ENCODE results near the gene SMIM22.

Gene SMIM22

GRCh38 chr16:4806280-4806679 lies 11.1 kb downstream of the SMIM22 start:
- H3K27ac ChIP-seq (ENCODE audit: insufficient read depth in 1 of 2, low read depth in 1 of 2, low read length in 2 of 2, poor library complexity in 1 of 2, severe bottlenecking in 2 of 2), result no peak overlapping the region
- ChIA-PET CTCF (no interaction called here), POLR2A (no interaction called here)
- DNase-seq, result no peak
- H3K4me3 ChIP-seq (ENCODE audit: control insufficient read depth in 1 of 7, extremely low read depth in 1 of 7, insufficient read depth in 4 of 7, low read depth in 2 of 7, low read length in 6 of 7), result no peak overlapping the region
- no peaks in the 10 kb centered on the region for H3K27me3 ChIP-seq (replicated peaks in 2 of 5; ENCODE audit: control insufficient read depth in 4 of 5, insufficient read depth in 5 of 5, low read length in 4 of 5)
- H3K36me3 ChIP-seq (ENCODE audit: control insufficient read depth in 4 of 4, insufficient read depth in 4 of 4, low read length in 3 of 4), result peaks cover 9 to 50% (median 29%) of the 10 kb centered on the region in 4 experiments
- WGBS (ENCODE audit: insufficient coverage), result 100% methylated on average over 4 of the region's 6 CpGs
- peaks cover 0 to 17% (median 11%) of the 10 kb centered on the region in 4 experiments for H3K4me1 ChIP-seq (ENCODE audit: control extremely low read depth in 1 of 4, control insufficient read depth in 4 of 4, insufficient read depth in 4 of 4, low read length in 3 of 4)
- H3K9me3 ChIP-seq (ENCODE audit: control extremely low read depth in 1 of 5, control insufficient read depth in 4 of 5, insufficient read depth in 2 of 5, low read depth in 1 of 5, low read length in 4 of 5), result no peaks in the 10 kb centered on the region

- H3K27ac ChIP-seq (ENCODE audit: insufficient read depth in 1 of 2, low read depth in 1 of 2, low read length in 2 of 2, poor library complexity in 1 of 2, severe bottlenecking in 2 of 2), result no peak overlapping the region
- no peak overlapping the region for H3K4me3 ChIP-seq (ENCODE audit: control insufficient read depth in 1 of 7, extremely low read depth in 1 of 7, insufficient read depth in 4 of 7, low read depth in 2 of 7, low read length in 6 of 7)
- no peak for DNase-seq
- ChIA-PET POLR2A (no interaction called here), CTCF (no interaction called here)
- WGBS (ENCODE audit: insufficient coverage), result 94% methylated on average over 2 of the region's 3 CpGs
- no peaks in the 10 kb centered on the region for H3K9me3 ChIP-seq (ENCODE audit: control extremely low read depth in 1 of 5, control insufficient read depth in 4 of 5, insufficient read depth in 2 of 5, low read depth in 1 of 5, low read length in 4 of 5)
- peaks cover 25 to 73% (median 51%) of the 10 kb centered on the region in 4 experiments for H3K36me3 ChIP-seq (ENCODE audit: control insufficient read depth in 4 of 4, insufficient read depth in 4 of 4, low read length in 3 of 4)
- H3K27me3 ChIP-seq (replicated peaks in 2 of 5; ENCODE audit: control insufficient read depth in 4 of 5, insufficient read depth in 5 of 5, low read length in 4 of 5), result no peaks in the 10 kb centered on the region
- H3K4me1 ChIP-seq (ENCODE audit: control extremely low read depth in 1 of 4, control insufficient read depth in 4 of 4, insufficient read depth in 4 of 4, low read length in 3 of 4), result no peaks in the 10 kb centered on the region
These were observed 16.1 kb downstream of the SMIM22 start for GRCh38 chr16:4811242-4811641.

- H3K4me3 ChIP-seq (ENCODE audit: control insufficient read depth in 1 of 7, extremely low read depth in 1 of 7, insufficient read depth in 4 of 7, low read depth in 2 of 7, low read length in 6 of 7), result no peak overlapping the region
- POLR2A ChIA-PET, result no interaction called here
- no peaks in the 10 kb centered on the region for H3K4me1 ChIP-seq (ENCODE audit: control extremely low read depth in 1 of 4, control insufficient read depth in 4 of 4, insufficient read depth in 4 of 4, low read length in 3 of 4)
- no peak overlapping the region for H3K27ac ChIP-seq (ENCODE audit: insufficient read depth in 1 of 2, low read depth in 1 of 2, low read length in 2 of 2, poor library complexity in 1 of 2, severe bottlenecking in 2 of 2)
- WGBS (ENCODE audit: insufficient coverage), result 97% methylated on average over 9 of the region's 9 CpGs
- CTCF ChIA-PET, result no interaction called here
- peaks cover 25 to 69% (median 50%) of the 10 kb centered on the region in 4 experiments for H3K36me3 ChIP-seq (ENCODE audit: control insufficient read depth in 4 of 4, insufficient read depth in 4 of 4, low read length in 3 of 4)
- H3K27me3 ChIP-seq (replicated peaks in 2 of 5; ENCODE audit: control insufficient read depth in 4 of 5, insufficient read depth in 5 of 5, low read length in 4 of 5), result no peaks in the 10 kb centered on the region
- H3K9me3 ChIP-seq (ENCODE audit: control extremely low read depth in 1 of 5, control insufficient read depth in 4 of 5, insufficient read depth in 2 of 5, low read depth in 1 of 5, low read length in 4 of 5), result no peaks in the 10 kb centered on the region
- DNase-seq, result no peak
These were observed 16.6 kb downstream of the SMIM22 start for GRCh38 chr16:4811773-4812172.

DNA sequence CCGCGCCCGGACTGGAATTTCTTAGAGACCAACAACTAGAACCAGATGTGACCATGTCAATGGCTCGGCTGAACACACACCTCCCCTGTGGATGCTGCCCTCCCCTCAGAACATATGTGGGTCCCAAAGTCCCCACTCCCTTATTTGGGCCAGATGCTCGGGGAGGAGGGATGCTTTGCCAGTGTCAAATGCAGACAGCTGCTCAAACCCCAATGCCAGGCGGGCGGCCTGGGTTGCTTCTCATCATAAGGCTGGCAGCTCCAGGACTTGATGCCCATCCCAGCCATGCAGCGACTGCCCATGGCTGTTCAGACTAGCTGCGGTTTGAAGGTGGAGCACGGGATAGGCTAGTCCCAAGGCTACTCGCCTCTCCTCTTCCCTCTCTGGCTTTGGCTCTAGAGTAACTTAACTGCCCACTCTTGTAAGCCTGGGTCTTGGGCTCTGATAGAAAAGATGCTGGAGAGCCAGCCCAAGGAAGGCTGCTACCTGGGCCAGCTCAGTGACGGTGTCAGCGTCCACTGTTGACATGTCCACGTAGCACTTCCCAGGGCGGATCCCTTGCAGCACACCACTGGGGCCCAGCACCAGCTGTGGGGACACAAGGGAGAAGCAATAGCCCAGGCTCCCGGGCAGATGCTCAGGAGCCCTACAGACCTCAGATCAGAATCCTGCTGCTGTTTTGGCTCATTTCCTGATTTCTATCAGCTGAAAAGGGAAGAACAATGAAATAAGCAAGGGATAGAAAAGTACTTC lies 18.3 kb downstream of the SMIM22 start:
- Histone ChIP-seq H3K36me3 (ENCODE audit: control insufficient read depth in 4 of 4, insufficient read depth in 4 of 4, low read length in 3 of 4) (peaks cover 25 to 69% (median 53%) of the 10 kb centered on the region in 4 experiments), H3K9me3 (ENCODE audit: control extremely low read depth in 1 of 5, control insufficient read depth in 4 of 5, insufficient read depth in 2 of 5, low read depth in 1 of 5, low read length in 4 of 5) (no peaks in the 10 kb centered on the region), H3K27ac (ENCODE audit: insufficient read depth in 1 of 2, low read depth in 1 of 2, low read length in 2 of 2, poor library complexity in 1 of 2, severe bottlenecking in 2 of 2) (no peak overlapping the region), H3K27me3 (replicated peaks in 2 of 5; ENCODE audit: control insufficient read depth in 4 of 5, insufficient read depth in 5 of 5, low read length in 4 of 5) (no peaks in the 10 kb centered on the region), H3K4me3 (ENCODE audit: control insufficient read depth in 1 of 7, extremely low read depth in 1 of 7, insufficient read depth in 4 of 7, low read depth in 2 of 7, low read length in 6 of 7) (no peak overlapping the region), H3K4me1 (ENCODE audit: control extremely low read depth in 1 of 4, control insufficient read depth in 4 of 4, insufficient read depth in 4 of 4, low read length in 3 of 4) (no peaks in the 10 kb centered on the region)
- WGBS (ENCODE audit: insufficient coverage), result 97% methylated on average over 12 of the region's 16 CpGs
- DNase-seq, result no peak
- ChIA-PET POLR2A (interaction anchor here (0.6 kb wide), 1 partner anchor 175 kb away, joined by 3 read pairs; no protein-coding TSS in a partner anchor), CTCF (no interaction called here)

DNA sequence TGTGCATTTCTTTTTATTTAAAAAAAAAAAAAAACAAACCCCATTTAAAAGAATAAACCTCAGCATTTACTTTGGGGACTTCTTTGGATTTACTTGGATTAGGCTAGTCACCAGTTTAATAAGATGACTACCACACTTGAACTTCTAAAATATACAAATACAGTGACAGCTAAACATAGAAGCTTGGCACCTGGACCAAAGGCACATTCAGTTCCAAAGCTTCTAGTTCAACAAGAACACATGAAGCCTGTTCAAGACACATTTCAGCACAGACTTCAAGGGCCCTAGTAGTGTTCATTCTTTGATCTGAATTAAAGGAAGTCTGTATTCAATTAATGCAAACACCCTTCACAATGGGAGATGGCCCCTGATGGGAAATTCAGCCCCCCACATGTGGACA lies 18.9 kb downstream of the SMIM22 start:
- Histone ChIP-seq H3K4me3 (ENCODE audit: control insufficient read depth in 1 of 7, extremely low read depth in 1 of 7, insufficient read depth in 4 of 7, low read depth in 2 of 7, low read length in 6 of 7) (no peak overlapping the region), H3K27me3 (replicated peaks in 2 of 5; ENCODE audit: control insufficient read depth in 4 of 5, insufficient read depth in 5 of 5, low read length in 4 of 5) (no peaks in the 10 kb centered on the region), H3K4me1 (ENCODE audit: control extremely low read depth in 1 of 4, control insufficient read depth in 4 of 4, insufficient read depth in 4 of 4, low read length in 3 of 4) (no peaks in the 10 kb centered on the region), H3K9me3 (ENCODE audit: control extremely low read depth in 1 of 5, control insufficient read depth in 4 of 5, insufficient read depth in 2 of 5, low read depth in 1 of 5, low read length in 4 of 5) (no peaks in the 10 kb centered on the region), H3K27ac (ENCODE audit: insufficient read depth in 1 of 2, low read depth in 1 of 2, low read length in 2 of 2, poor library complexity in 1 of 2, severe bottlenecking in 2 of 2) (no peak overlapping the region), H3K36me3 (ENCODE audit: control insufficient read depth in 4 of 4, insufficient read depth in 4 of 4, low read length in 3 of 4) (peaks cover 24 to 72% (median 57%) of the 10 kb centered on the region in 4 experiments)
- no peak for DNase-seq
- POLR2A ChIA-PET, result no interaction called here
- CTCF ChIA-PET, result interaction anchor here (1.7 kb wide), 1 partner anchor 13 kb away, joined by 4 read pairs; no protein-coding TSS in a partner anchor

- H3K9me3 ChIP-seq (ENCODE audit: control extremely low read depth in 1 of 5, control insufficient read depth in 4 of 5, insufficient read depth in 2 of 5, low read depth in 1 of 5, low read length in 4 of 5), result no peaks in the 10 kb centered on the region
- DNase-seq, result no peak
- CTCF ChIA-PET, result interaction anchor here (0.7 to 1.7 kb wide), 2 partner anchors 12 kb away, joined by 3 to 4 read pairs; partner anchors contain the start of gene ROGDI
- 95% methylated on average over 12 of the region's 16 CpGs for WGBS (ENCODE audit: insufficient coverage)
- H3K36me3 ChIP-seq (ENCODE audit: control insufficient read depth in 4 of 4, insufficient read depth in 4 of 4, low read length in 3 of 4), result peaks cover 26 to 78% (median 58%) of the 10 kb centered on the region in 4 experiments
- H3K4me1 ChIP-seq (ENCODE audit: control extremely low read depth in 1 of 4, control insufficient read depth in 4 of 4, insufficient read depth in 4 of 4, low read length in 3 of 4), result no peaks in the 10 kb centered on the region
- POLR2A ChIA-PET, result no interaction called here
- H3K27me3 ChIP-seq (replicated peaks in 2 of 5; ENCODE audit: control insufficient read depth in 4 of 5, insufficient read depth in 5 of 5, low read length in 4 of 5), result no peaks in the 10 kb centered on the region
- no peak overlapping the region for H3K4me3 ChIP-seq (ENCODE audit: control insufficient read depth in 1 of 7, extremely low read depth in 1 of 7, insufficient read depth in 4 of 7, low read depth in 2 of 7, low read length in 6 of 7)
- H3K27ac ChIP-seq (ENCODE audit: insufficient read depth in 1 of 2, low read depth in 1 of 2, low read length in 2 of 2, poor library complexity in 1 of 2, severe bottlenecking in 2 of 2), result no peak overlapping the region
These were observed 19.5 kb downstream of the SMIM22 start for GRCh38 chr16:4814542-4815173.

DNA sequence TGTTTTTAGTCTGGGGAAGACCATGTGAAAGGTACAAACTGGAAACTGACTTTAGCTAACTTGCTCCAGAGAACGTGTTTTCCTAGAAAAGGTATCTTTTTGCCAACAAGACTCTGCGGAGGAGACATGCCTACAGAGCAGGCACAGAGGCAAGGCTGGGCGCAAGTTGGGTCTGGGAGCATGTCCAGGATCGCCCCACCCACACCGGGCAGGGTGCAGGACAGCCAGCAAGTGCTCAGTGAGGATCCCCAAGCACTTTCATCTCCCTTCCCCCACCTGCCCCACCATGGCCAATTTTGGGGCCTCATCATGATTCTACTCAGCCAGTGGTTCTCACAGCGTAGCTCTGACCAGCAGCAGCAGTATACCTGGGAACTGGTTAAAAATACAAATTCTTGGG lies 25.5 kb downstream of the SMIM22 start:
- WGBS (ENCODE audit: insufficient coverage), result 97% methylated on average over 6 of the region's 6 CpGs
- Histone ChIP-seq H3K27ac (ENCODE audit: insufficient read depth in 1 of 2, low read depth in 1 of 2, low read length in 2 of 2, poor library complexity in 1 of 2, severe bottlenecking in 2 of 2) (no peak overlapping the region), H3K36me3 (ENCODE audit: control insufficient read depth in 4 of 4, insufficient read depth in 4 of 4, low read length in 3 of 4) (peaks cover 30 to 83% (median 59%) of the 10 kb centered on the region in 4 experiments)

More for the DNA sequence above, 25.5 kb downstream of the SMIM22 start:
- Histone ChIP-seq H3K27me3 (replicated peaks in 2 of 5; ENCODE audit: control insufficient read depth in 4 of 5, insufficient read depth in 5 of 5, low read length in 4 of 5) (no peaks in the 10 kb centered on the region), H3K4me1 (ENCODE audit: control extremely low read depth in 1 of 4, control insufficient read depth in 4 of 4, insufficient read depth in 4 of 4, low read length in 3 of 4) (no peaks in the 10 kb centered on the region), H3K9me3 (ENCODE audit: control extremely low read depth in 1 of 5, control insufficient read depth in 4 of 5, insufficient read depth in 2 of 5, low read depth in 1 of 5, low read length in 4 of 5) (no peaks in the 10 kb centered on the region), H3K4me3 (ENCODE audit: control insufficient read depth in 1 of 7, extremely low read depth in 1 of 7, insufficient read depth in 4 of 7, low read depth in 2 of 7, low read length in 6 of 7) (no peak overlapping the region)
- ChIA-PET CTCF (interaction anchor here (1.0 to 1.1 kb wide), 2 partner anchors 16 to 18 kb away, joined by 3 read pairs; partner anchors contain the start of gene ROGDI), POLR2A (no interaction called here)
- no peak for DNase-seq

Measured in common myeloid progenitor, CD34-positive (primary cell).